HT1080 (cell line): ENCODE data around the gene ORC3. TPM values are rescaled to one million over a fixed set of nuclear protein-coding genes. Genes with fewer than 3 reads are reported as not detected.
"Not testable (repeated sequence)": the region's sequence is repeated elsewhere in the genome, so short reads cannot be mapped to it uniquely, and the experiment has no call there.

Experiments used
- DNase-seq: peaks from one replicate; pipeline ENCODE4 v3.0.0-alpha.2; 2015; ENCODE audit warnings: low read depth
- total RNA-seq: library from RNA; depleted of rRNA; stranded (reverse); fragments of >200 nt; shearing (Covaris generic); gene quantifications from 2 replicates; pipeline ENCODE4 v1.2.3, GENCODE V29; 2014

ORC3 gene
- total RNA-seq, 1 experiment from 2014 or later: 21.5 TPM

DNA sequence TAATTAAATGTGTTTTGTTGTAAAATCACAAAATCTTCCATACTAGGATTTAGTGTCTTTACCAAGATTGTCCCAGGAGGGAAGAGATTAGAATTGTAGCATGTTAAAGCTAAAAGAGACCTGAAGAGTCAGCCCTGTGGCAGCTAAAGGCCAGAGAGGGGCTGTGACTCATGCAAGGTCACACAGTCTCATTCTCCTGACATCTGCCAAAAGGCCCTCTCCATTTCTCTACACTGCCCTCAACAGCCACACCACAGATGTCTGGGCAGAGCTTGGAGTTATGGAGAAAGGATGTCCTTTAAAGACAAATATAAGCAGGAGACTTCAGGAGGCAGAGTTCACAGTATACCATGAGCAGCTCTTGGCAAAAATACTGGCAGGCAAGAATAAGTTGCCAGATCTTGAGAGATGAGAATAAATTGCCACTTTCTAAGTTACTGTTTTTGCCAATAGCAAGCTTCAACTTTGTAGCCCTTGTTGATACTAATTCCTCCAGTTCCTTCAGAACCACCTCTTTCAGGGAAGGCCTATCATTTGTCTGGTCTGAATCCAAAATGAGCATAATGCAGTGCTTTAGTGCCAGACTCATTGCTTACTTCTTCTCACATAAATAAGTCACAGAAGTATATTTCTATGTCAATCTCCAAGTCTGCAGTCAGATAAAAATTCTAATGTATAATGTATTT is 70.4 kb downstream of the ORC3 start:
- DNase-seq: peak; percentile 79

DNA sequence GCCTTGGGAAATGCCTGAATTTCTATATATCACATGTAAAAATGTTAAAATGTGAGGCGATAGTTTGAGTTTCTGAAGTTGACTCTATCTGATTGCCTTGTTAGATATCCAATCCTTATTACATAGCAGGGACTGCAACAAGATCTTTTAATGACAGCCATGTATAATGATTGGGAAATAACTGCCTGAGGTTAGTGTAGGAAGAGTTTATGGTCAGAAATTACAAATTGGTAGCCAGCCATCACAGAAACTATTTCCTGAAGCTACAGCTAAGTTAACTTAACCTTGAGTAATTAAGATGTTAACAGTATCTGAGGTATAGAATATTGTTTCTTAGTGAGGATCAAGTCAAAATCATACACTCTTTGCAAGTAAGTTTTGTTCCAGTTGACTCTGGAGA is 71.1 kb downstream of the ORC3 start:
- DNase-seq: no peak

GRCh38 chr6:87661503-87661902 is 71.6 kb downstream of the ORC3 start:
- DNase-seq: no peak

DNA sequence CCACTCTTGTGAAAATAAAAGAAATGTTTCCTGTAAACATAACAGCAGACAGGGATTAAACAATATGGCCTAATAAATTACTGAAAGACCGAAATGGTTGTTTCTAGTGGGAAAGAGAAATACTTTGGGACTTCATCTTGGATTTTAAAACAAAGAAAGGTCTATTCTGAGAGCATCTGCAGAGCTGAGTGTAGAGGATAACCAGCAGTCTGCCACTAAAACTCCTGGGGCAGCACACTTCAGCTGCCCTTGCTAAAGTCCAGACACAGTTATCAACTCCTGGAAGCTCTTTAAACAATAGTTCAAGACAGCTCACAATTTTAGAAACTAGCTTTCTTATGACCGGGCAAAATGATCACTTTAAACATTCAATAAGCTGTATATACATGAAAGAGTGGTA is 73.5 kb downstream of the ORC3 start:
- DNase-seq: no peak

- DNase-seq: no peak
Measured at GRCh38 chr6:87664921-87665485, 75.1 kb downstream of the ORC3 start.

DNA sequence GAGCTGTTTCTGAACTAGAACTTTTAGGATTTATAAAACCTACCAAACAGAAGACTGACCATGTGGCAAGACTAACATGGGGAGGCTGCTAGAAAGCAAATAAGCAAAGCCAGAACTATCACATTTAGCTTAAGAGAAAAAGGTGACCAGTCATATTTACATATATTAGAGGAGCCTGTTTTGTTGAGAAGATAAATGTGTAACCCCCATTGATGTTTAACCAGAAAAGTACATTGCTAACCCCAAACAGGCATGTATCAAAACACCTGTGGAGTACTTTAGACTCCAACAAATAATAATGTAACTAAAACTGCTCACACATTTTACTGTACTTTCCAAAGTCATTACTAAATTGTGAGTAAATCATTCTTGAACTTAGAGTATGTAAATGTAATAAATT is 77.1 kb downstream of the ORC3 start:
- DNase-seq: no peak

DNA sequence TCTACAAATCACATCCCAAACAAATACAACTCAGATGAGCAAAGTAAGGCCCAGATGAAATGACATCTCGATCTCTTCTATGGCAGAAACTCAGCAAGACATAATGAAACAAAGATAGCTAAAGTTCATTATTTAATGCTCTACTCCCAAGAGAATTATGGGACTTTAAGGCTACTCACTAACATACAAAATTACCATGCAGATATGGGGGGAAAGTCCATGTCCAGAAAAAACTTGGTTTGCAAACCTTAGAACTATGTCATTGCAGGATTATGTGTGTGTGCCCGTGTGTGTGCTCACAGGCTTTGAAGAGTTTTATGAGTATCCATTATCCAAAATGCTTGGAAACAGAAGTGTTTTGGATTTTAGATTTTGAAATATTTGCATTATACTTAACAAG is 78.1 kb downstream of the ORC3 start:
- no peak for DNase-seq

DNA sequence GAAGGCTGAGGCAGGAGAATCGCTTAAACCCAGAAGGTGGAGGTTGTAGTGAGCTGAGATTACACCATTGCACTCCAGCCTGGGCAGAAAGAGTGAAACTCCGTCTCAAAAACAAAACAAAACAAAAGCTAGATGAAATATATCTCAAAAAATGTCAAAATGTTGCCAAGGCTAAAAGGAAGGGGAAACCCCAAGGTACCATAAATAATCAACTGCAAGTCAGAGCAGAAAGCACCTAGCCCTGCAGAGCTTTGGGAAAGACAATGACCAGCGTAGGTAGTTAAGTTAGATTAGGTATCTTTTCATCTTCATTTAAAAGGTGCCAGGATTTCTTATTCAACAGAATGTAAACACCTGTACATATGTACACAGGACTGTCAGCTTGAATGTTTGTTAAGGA is 79.1 kb downstream of the ORC3 start:
- no peak for DNase-seq

- DNase-seq: no peak
Measured at GRCh38 chr6:87670707-87671106, 80.8 kb downstream of the ORC3 start.

- no peak for DNase-seq
Measured at GRCh38 chr6:87671555-87672029, 81.7 kb downstream of the ORC3 start.

DNA sequence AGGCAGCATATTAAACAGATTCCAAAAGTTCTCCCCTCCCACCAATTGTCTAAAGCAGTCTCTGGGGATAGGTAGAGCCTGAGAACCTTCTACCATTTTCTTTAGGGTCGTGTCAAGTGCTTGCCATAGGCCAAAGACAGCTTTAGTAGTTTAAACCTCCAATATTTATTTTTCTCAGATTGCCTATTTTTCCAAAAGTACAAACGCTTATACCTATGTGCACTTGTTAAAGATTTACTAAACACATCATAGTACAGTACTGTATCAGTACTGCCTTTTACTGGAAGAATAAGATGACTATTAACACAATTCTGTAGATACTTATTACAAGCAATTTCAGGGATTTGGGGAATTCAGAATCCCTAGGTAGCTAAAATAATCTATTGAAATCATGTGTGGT is 82.7 kb downstream of the ORC3 start:
- DNase-seq: no peak

GRCh38 chr6:87673237-87673636 is 83.3 kb downstream of the ORC3 start:
- no peak for DNase-seq

DNA sequence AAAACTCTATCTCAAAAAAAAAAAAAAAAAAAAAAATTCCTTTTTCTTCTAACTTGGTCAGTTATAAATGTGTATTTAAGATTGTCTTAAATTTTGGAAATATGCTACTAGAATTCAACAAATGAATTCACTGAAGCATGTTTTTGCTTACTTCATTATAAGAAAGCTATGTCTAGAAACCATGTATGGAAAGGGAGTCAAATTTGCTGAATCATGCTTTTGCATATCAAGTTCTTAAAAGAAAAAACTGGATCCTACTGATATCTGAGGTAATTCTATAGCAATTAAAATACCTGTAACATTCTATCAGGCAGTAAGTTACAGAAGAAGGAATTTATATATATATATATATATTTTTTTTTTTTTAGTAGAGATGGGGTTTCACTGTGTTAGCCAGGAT is 84.4 kb downstream of the ORC3 start:
- DNase-seq: no peak

- DNase-seq: no peak
Measured at GRCh38 chr6:87675004-87675681, 85.2 kb downstream of the ORC3 start.

- DNase-seq: peak; percentile 59
Measured at GRCh38 chr6:87682310-87682709, 92.4 kb downstream of the ORC3 start.

- no peak for DNase-seq
Measured at GRCh38 chr6:87683890-87684289, 94.0 kb downstream of the ORC3 start.

DNA sequence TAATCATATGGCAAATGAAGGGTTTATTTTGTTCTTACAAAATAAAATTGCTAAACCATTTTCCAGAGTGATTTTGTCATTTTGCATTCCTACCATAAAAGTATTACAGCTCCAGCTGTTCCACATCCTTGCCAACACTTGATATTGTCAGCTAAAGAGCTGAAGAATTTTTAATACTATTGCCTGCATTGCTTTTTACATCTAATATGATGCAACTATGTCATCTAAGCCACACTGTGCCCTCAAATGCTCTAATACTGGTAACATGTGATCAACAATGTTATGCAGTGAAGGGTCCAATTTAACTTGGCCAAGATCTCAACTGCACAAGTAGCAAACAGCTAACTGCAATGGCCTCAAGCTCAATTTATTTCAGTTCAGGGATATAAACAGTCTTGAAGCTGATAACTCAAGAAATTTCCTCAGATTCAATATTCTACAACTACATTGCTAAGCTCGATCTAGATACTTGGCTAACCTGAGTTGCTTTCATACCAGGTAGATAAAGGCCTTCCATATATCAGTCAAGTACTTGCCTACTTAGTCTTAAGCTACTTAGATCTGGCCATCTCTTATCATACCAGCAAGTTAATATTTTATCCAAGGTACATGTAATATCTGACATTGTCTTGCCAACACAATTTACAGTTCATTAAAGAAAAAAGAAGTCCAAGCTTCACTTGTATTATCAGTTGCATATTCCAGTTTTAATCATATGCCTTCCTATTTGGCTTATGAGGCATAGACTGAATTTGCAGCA is 95.1 kb downstream of the ORC3 start:
- DNase-seq: no peak

DNA sequence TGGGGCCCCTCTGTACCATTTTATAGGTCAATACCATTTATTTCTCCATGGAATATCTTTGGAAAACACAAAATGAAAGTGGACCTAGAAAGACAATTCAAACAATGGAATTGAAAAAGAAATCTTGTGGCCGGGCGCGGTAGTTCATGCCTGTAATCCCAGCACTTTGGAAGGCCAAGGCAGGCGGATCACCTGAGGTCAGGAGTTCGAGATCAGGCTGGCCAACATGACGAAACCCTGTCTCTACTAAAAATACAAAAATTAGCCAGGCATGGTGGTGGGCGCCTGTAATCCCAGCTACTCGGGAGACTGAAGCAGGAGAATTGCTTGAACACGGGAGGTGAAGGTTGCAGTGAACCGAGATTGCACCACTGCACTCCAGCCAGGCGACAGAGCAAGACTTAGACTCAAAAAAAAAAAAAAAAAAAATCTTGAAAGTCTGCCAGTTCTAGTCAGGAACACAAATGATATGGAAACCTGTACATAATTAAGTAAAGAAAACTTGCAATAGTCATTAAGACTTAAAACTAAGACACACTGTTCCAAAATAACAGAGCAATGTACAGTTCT is 96.8 kb downstream of the ORC3 start:
- DNase-seq: not testable (repeated sequence)

GRCh38 chr6:87687296-87687695 is 97.4 kb downstream of the ORC3 start:
- DNase-seq: no peak

GRCh38 chr6:87687893-87688292 is 98.0 kb downstream of the ORC3 start:
- not testable (repeated sequence) for DNase-seq

GRCh38 chr6:87690441-87690840 is 100.5 kb downstream of the ORC3 start:
- no peak for DNase-seq

DNA sequence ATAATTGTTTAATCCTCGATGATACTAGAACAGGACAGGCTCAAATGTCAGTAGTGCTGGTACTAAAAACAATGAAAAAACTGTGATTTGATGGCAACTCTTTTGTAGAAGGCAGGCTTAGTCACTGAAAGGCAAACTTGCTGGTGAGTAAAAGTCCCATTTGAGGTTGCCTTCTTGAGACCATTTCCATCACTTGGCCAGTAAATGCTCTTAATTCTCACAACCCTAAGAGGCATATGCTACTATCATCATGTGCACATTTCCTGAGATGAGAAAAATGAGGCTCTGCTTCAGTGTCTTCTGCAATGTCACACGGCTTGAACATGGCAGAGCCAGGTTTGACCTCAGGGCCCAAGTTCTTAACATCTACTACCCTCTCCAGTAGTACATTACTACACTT is 102.2 kb downstream of the ORC3 start:
- DNase-seq: no peak
